IMR-90 (cell line): ENCODE measurements around the gene ARHGEF33. TPM values are rescaled to one million over a fixed set of nuclear protein-coding genes. Genes with fewer than 3 reads are reported as not detected.

Experiments
- ATAC-seq: fragments of 200-7000 bp; cut with Tn5 transposase; 2 replicates; pipeline ENCODE4 v1.9.1; 2020; ENCODE audit warnings: low read depth, mild to moderate bottlenecking, moderate library complexity
- BruUV-seq: library from RNA; stranded (reverse); fragments of 400-500 nt; replicated peaks from 2 replicates; lab custom pipeline; 2021; lab: Mats Ljungman, UMichigan
- CTCF ChIA-PET: fragments of 300-600 bp; formaldehyde crosslinking; extraction: SDS; loops from one replicate; lab custom pipeline; 2021; ENCODE audit warnings: antibody characterized with exemption; lab: Yijun Ruan, JAX
- POLR2A ChIA-PET: fragments of 300-600 bp; sonication (Branson Sonifier 250); formaldehyde crosslinking; loops from one replicate; lab custom pipeline; 2022; ENCODE audit warnings: antibody characterized with exemption; ENCODE audit not compliant: unreplicated experiment; lab: Charles Lee
- DNase-seq: peaks from one replicate; pipeline ENCODE4 v3.0.0; 2013
- H2AFZ ChIP-seq: replicated peaks from 2 replicates; pipeline ENCODE3; 2013; ENCODE audit warnings: low read length, mild to moderate bottlenecking; ENCODE audit not compliant: poor library complexity
- H2AK5ac ChIP-seq: 2 replicates; pipeline ENCODE4 v1.6.1; 2013; ENCODE audit warnings: low read depth, low read length, inconsistent platforms
- H2AK9ac ChIP-seq: replicated peaks from 2 replicates; pipeline ENCODE3; 2013; ENCODE audit warnings: mild to moderate bottlenecking, low read depth, low read length, moderate library complexity; ENCODE audit not compliant: poor library complexity
- H2BK120ac ChIP-seq: 2 replicates; pipeline ENCODE4 v1.6.1; 2013; ENCODE audit warnings: low read depth, low read length, inconsistent platforms
- H2BK15ac ChIP-seq: 3 replicates; pipeline ENCODE4 v1.6.1; 2013; ENCODE audit warnings: low read depth, low read length, inconsistent platforms
- H2BK20ac ChIP-seq: 2 replicates; pipeline ENCODE4 v1.6.1; 2013; ENCODE audit warnings: low read depth, mild to moderate bottlenecking, inconsistent platforms, low read length, moderate library complexity
- H2BK5ac ChIP-seq: 2 replicates; pipeline ENCODE4 v1.6.1; 2013; ENCODE audit warnings: mild to moderate bottlenecking, low read depth, low read length, inconsistent platforms; ENCODE audit not compliant: poor library complexity, severe bottlenecking
- H3K14ac ChIP-seq: replicated peaks from 2 replicates; pipeline ENCODE4 v1.6.1; 2013; ENCODE audit warnings: low read depth, low read length, inconsistent platforms
- H3K18ac ChIP-seq: 2 replicates; pipeline ENCODE4 v1.6.1; 2013; ENCODE audit warnings: low read depth, low read length, control low read depth
- H3K23ac ChIP-seq: 2 replicates; pipeline ENCODE4 v1.6.1; 2013; ENCODE audit warnings: low read depth, low read length, inconsistent platforms
- H3K27ac ChIP-seq: 2 replicates; pipeline ENCODE4 v1.5.1; 2013; ENCODE audit warnings: mild to moderate bottlenecking, control low read depth, low read length; ENCODE audit not compliant: insufficient read depth
- H3K27me3 ChIP-seq: 2 replicates; pipeline ENCODE4 v1.6.1; 2013; ENCODE audit warnings: low read length; ENCODE audit not compliant: control insufficient read depth, insufficient read depth
- H3K36me3 ChIP-seq: 2 replicates; pipeline ENCODE4 v1.6.1; 2013; ENCODE audit warnings: low read length, mixed read lengths; ENCODE audit not compliant: control insufficient read depth, insufficient read depth
- H3K4ac ChIP-seq: 2 replicates; pipeline ENCODE4 v1.6.1; 2013; ENCODE audit warnings: low read depth, low read length, inconsistent platforms
- H3K4me1 ChIP-seq: 2 replicates; pipeline ENCODE4 v1.6.1; 2013; ENCODE audit warnings: low read length, mixed read lengths; ENCODE audit not compliant: control insufficient read depth, insufficient read depth
- H3K4me2 ChIP-seq: 2 replicates; pipeline ENCODE4 v1.6.1; 2013; ENCODE audit warnings: low read depth, mild to moderate bottlenecking, control low read depth, low read length, moderate library complexity
- H3K4me3 ChIP-seq: 2 replicates; pipeline ENCODE4 v1.5.1; 2013; ENCODE audit warnings: low read depth, mild to moderate bottlenecking, control low read depth, low read length, moderate library complexity; ENCODE audit not compliant: insufficient read depth
- H3K56ac ChIP-seq: 2 replicates; pipeline ENCODE4 v1.6.1; 2013; ENCODE audit warnings: low read length, inconsistent platforms; ENCODE audit not compliant: insufficient read depth; ENCODE audit errors: extremely low read depth
- H3K79me1 ChIP-seq, 2 experiments: 2 replicates each; pipeline ENCODE4 v1.6.1; 2013; ENCODE audit warnings: low read length in 2 of 2, inconsistent platforms in 1 of 2, low read depth in 1 of 2
- H3K9ac ChIP-seq: 2 replicates; pipeline ENCODE4 v1.6.1; 2013; ENCODE audit warnings: low read depth, low read length, control low read depth
- H3K9me1 ChIP-seq: 2 replicates; pipeline ENCODE4 v1.6.1; 2013; ENCODE audit warnings: low read length, inconsistent platforms; ENCODE audit not compliant: insufficient read depth
- H3K9me3 ChIP-seq: 2 replicates; pipeline ENCODE4 v1.6.1; 2013; ENCODE audit warnings: low read length; ENCODE audit not compliant: control insufficient read depth, insufficient read depth
- H4K20me1 ChIP-seq: 2 replicates; pipeline ENCODE4 v1.6.1; 2013; ENCODE audit warnings: low read length, inconsistent platforms; ENCODE audit not compliant: insufficient read depth
- H4K5ac ChIP-seq: 2 replicates; pipeline ENCODE4 v1.6.1; 2013; ENCODE audit warnings: mild to moderate bottlenecking, low read depth, low read length, control low read depth
- H4K8ac ChIP-seq, 2 experiments: 2 replicates each; pipeline ENCODE4 v1.6.1; 2013; ENCODE audit warnings: low read depth in 2 of 2, low read length in 2 of 2, control low read depth in 1 of 2, inconsistent platforms in 1 of 2
- H4K91ac ChIP-seq: 2 replicates; pipeline ENCODE4 v1.6.1; 2013; ENCODE audit warnings: low read depth, low read length, inconsistent platforms; ENCODE audit not compliant: insufficient read depth
- CHD1 ChIP-seq: IDR thresholded peaks from 2 replicates; pipeline ENCODE4 v1.6.1; 2012; ENCODE audit warnings: low read depth, low read length, improper control_type of control experiment
- FOS ChIP-seq: fragments of 150-350 bp; IDR thresholded peaks from 2 replicates; pipeline ENCODE4 v1.6.1; 2016; ENCODE audit warnings: low read depth, low read length
- MAFK ChIP-seq: IDR thresholded peaks from 2 replicates; pipeline ENCODE4 v1.6.1; 2012; ENCODE audit warnings: low read depth, low read length, improper control_type of control experiment
- MXI1 ChIP-seq: IDR thresholded peaks from 2 replicates; pipeline ENCODE4 v1.6.1; 2012; ENCODE audit warnings: low read depth, mild to moderate bottlenecking, low read length, moderate library complexity, borderline replicate concordance
- NFE2L2 ChIP-seq: fragments of 150-350 bp; IDR thresholded peaks from 2 replicates; pipeline ENCODE4 v1.6.1; 2016; ENCODE audit warnings: low read depth, mild to moderate bottlenecking, low read length
- POLR2A ChIP-seq: IDR thresholded peaks from 2 replicates; pipeline ENCODE4 v1.6.1; 2012; ENCODE audit warnings: mild to moderate bottlenecking, low read depth, low read length
- SMC3 ChIP-seq: fragments of 150-350 bp; IDR thresholded peaks from 2 replicates; pipeline ENCODE4 v1.6.1; 2016; ENCODE audit warnings: low read depth, mild to moderate bottlenecking, antibody characterized with exemption, low read length, moderate library complexity
- WGBS, 2 experiments: methylation state at CpG; one replicate each; pipeline versions ENCODE4 v1.1.5 to v1.1.7; 2013; ENCODE audit warnings: missing lambda C conversion rate in 2 of 2; ENCODE audit not compliant: insufficient read length in 1 of 2; ENCODE audit errors: extremely low coverage in 2 of 2; 5-methylcytosine and 5-hydroxymethylcytosine counted together
- dilution Hi-C: fragments of 300-500 bp; cut with HindIII; formaldehyde crosslinking; loops from one replicate; pipeline ENCODE4 v1.14.3; 2018; ENCODE audit warnings: low sequenced_read_pairs; ENCODE audit not compliant: unreplicated experiment
- in situ Hi-C: fragments of 300-500 bp; cut with MboI; formaldehyde crosslinking; loops from 3 replicates; pipeline ENCODE4 v1.14.3; 2019; ENCODE audit warnings: low sequenced_read_pairs, inconsistent platforms, mixed read lengths
- intact Hi-C: fragments of 100-400 bp; cut with micrococcal nuclease; formaldehyde crosslinking; loops from 2 replicates; pipeline ENCODE4 v1.10.0; 2022
- polyA plus RNA-seq, 3 experiments: library from polyadenylated mRNA; depleted of rRNA; stranded (reverse); fragments of >200 nt; gene quantifications; 2 replicates each; pipeline ENCODE4 v1.2.3, GENCODE V29; 2012; ENCODE audit warnings: low replicate concordance in 1 of 3
- total RNA-seq: library from RNA; depleted of rRNA; stranded (reverse); fragments of >200 nt; gene quantifications from 2 replicates; pipeline ENCODE4 v1.2.3, GENCODE V29; 2012
- TF ChIP-seq, protein P1 (sequence below): fragments of 150-350 bp; IDR thresholded peaks from 2 replicates; pipeline ENCODE4 v1.6.1; 2017; ENCODE audit warnings: mild to moderate bottlenecking, antibody characterized with exemption, low read length, low read depth
- TF ChIP-seq, protein P2 (sequence below): fragments of 150-350 bp; IDR thresholded peaks from 2 replicates; pipeline ENCODE4 v1.6.1; 2016; ENCODE audit warnings: low read depth, mild to moderate bottlenecking, low read length, moderate library complexity, borderline replicate concordance

ARHGEF33 gene
- total and polyA plus RNA-seq, 2 of the 4 experiments (the other 2 are of a cell fraction), result 0.18 to 0.21 TPM

DNA sequence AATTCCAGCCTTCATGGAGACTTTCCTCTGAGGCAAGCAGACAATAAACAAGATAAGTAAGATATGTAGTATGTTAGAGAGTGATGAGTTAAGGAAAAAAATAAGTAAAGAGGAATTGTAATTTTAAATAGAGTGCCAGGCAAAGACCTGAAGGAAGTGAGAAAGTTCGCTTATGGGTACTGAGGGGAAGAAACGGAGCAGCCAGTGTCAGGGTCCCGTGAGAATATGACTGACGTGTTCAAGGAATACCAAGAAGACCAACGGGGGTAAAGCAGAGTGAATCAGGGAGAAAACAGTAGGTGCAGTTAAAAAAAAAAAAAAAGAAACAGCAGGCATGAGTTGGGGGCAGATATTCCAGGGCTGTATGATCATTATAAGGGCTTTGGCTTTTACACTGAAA is 45.1 kb downstream of the ARHGEF33 start:
- dilution Hi-C loops, result no loop called here
- WGBS, 2 experiments, result 65% methylated on average over 4 of the region's 5 CpGs; no CpG with 5 or more reads in 1 of the 2 experiments
- H3K4me2 ChIP-seq, result no peak overlapping the region

More for the DNA sequence above, 45.1 kb downstream of the ARHGEF33 start:
- no peak overlapping the region for H3K4ac ChIP-seq
- no peak for DNase-seq
- no peaks in the 10 kb centered on the region for H3K27me3 ChIP-seq
- intact Hi-C loops, result no loop called here
- H2BK5ac ChIP-seq, result no peak overlapping the region
- no peak overlapping the region for H4K8ac ChIP-seq
- peaks cover 4% of the 10 kb centered on the region; the same call in 1 of the 2 replicates for H3K4me1 ChIP-seq
- H2BK15ac ChIP-seq, result no peak overlapping the region
- no peak overlapping the region for H2AK9ac ChIP-seq
- ChIA-PET CTCF (interaction anchor here (1.1 kb wide), 1 partner anchor 13 kb away, joined by 3 read pairs; no protein-coding TSS in a partner anchor), POLR2A (no interaction called here)
- no peak overlapping the region for H3K27ac ChIP-seq
- H3K9me3 ChIP-seq, result no peaks in the 10 kb centered on the region
- no peak overlapping the region for H3K14ac ChIP-seq
- no peak overlapping the region for H3K4me3 ChIP-seq
- in situ Hi-C loops, result no loop called here
- BruUV-seq, result no TSS peak
- no peaks in the 10 kb centered on the region for H3K79me1 ChIP-seq
- no peak for TF ChIP-seq FOS
- TF ChIP-seq MAFK, result no peak
- TF ChIP-seq, protein P1, sequence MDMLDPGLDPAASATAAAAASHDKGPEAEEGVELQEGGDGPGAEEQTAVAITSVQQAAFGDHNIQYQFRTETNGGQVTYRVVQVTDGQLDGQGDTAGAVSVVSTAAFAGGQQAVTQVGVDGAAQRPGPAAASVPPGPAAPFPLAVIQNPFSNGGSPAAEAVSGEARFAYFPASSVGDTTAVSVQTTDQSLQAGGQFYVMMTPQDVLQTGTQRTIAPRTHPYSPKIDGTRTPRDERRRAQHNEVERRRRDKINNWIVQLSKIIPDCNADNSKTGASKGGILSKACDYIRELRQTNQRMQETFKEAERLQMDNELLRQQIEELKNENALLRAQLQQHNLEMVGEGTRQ, result no peak
- no peak for TF ChIP-seq MXI1
- TF ChIP-seq, protein P2, sequence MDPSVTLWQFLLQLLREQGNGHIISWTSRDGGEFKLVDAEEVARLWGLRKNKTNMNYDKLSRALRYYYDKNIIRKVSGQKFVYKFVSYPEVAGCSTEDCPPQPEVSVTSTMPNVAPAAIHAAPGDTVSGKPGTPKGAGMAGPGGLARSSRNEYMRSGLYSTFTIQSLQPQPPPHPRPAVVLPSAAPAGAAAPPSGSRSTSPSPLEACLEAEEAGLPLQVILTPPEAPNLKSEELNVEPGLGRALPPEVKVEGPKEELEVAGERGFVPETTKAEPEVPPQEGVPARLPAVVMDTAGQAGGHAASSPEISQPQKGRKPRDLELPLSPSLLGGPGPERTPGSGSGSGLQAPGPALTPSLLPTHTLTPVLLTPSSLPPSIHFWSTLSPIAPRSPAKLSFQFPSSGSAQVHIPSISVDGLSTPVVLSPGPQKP, result no peak
- TF ChIP-seq CHD1, result no peak
- TF ChIP-seq SMC3, result no peak
- TF ChIP-seq POLR2A, result no peak
- TF ChIP-seq NFE2L2, result no peak
- no peak overlapping the region for H3K56ac ChIP-seq
- no peak overlapping the region for H2BK20ac ChIP-seq
- 0 out of 2 replicates have a peak, but pooled peaks cover 3% of the 10 kb centered on the region for H3K9me1 ChIP-seq
- no peak overlapping the region for H3K23ac ChIP-seq
- no peak overlapping the region for H2BK120ac ChIP-seq
- no peaks in the 10 kb centered on the region for H4K20me1 ChIP-seq
- no peak overlapping the region for H3K18ac ChIP-seq
- ATAC-seq, result no peak
- no peak overlapping the region for H4K5ac ChIP-seq
- H3K36me3 ChIP-seq, result no peaks in the 10 kb centered on the region
- H3K9ac ChIP-seq, result no peak overlapping the region
- H4K91ac ChIP-seq, result no peak overlapping the region
- H2AK5ac ChIP-seq, result no peak overlapping the region
- no peak overlapping the region for H2AFZ ChIP-seq
